Keratinocyte (primary cell): ENCODE measurements around the gene KLHL29. TPM values are rescaled to one million over a fixed set of nuclear protein-coding genes. Genes with fewer than 3 reads are reported as not detected.

Experiments
- DNase-seq: peaks from one replicate; pipeline ENCODE4 v3.0.0-alpha.2; 2011; ENCODE audit warnings: low read depth, missing footprints, low spot score
- FAIRE-seq: peaks from 2 replicates; lab custom pipeline; 2011; peaks lifted over from hg19 to GRCh38; lab: Jason Lieb, UNC
- H2AFZ ChIP-seq: 2 replicates; pipeline ENCODE4 v1.6.0; 2012; ENCODE audit warnings: low read length, control low read depth, inconsistent platforms; ENCODE audit not compliant: control insufficient read depth
- H3K27ac ChIP-seq: 2 replicates; pipeline ENCODE4 v1.5.1; 2011; ENCODE audit warnings: low read length; ENCODE audit not compliant: control insufficient read depth, insufficient read depth
- H3K27me3 ChIP-seq: 3 replicates; pipeline ENCODE4 v1.6.0; 2011; ENCODE audit warnings: low read length; ENCODE audit not compliant: control insufficient read depth, insufficient read depth; ENCODE audit errors: extremely low read depth
- H3K36me3 ChIP-seq, 2 experiments: 2 replicates in 1 of 2; 3 replicates in 1 of 2; pipeline ENCODE4 v1.5.1; 2011; ENCODE audit warnings: low read length in 2 of 2, mild to moderate bottlenecking in 1 of 2; ENCODE audit not compliant: control insufficient read depth in 2 of 2, insufficient read depth in 2 of 2; ENCODE audit errors: extremely low read depth in 1 of 2
- H3K4me1 ChIP-seq: 3 replicates; pipeline ENCODE4 v1.5.1; 2011; ENCODE audit warnings: low read length; ENCODE audit not compliant: control insufficient read depth, insufficient read depth; ENCODE audit errors: extremely low read depth
- H3K4me2 ChIP-seq: 3 replicates; pipeline ENCODE4 v1.6.0; 2011; ENCODE audit warnings: low read depth, low read length; ENCODE audit not compliant: control insufficient read depth, insufficient read depth; ENCODE audit errors: extremely low read depth
- H3K4me3 ChIP-seq, 3 experiments: fragments of 200-600 bp in 1 of 3; sonication (generic) in 1 of 3; 2 replicates in 2 of 3; 3 replicates in 1 of 3; pipeline ENCODE4 v1.5.1; 2011 to 2016; ENCODE audit warnings: low read length in 3 of 3, mild to moderate bottlenecking in 3 of 3, control low read depth in 2 of 3, inconsistent platforms in 1 of 3, low read depth in 1 of 3, mixed read lengths in 1 of 3, mixed run types in 1 of 3, moderate library complexity in 1 of 3; ENCODE audit not compliant: control insufficient read depth in 2 of 3, insufficient read depth in 2 of 3; ENCODE audit errors: extremely low read depth in 1 of 3
- H3K79me2 ChIP-seq: 2 replicates; pipeline ENCODE4 v1.6.0; 2012; ENCODE audit warnings: low read length; ENCODE audit not compliant: control insufficient read depth, insufficient read depth
- H3K9ac ChIP-seq: 3 replicates; pipeline ENCODE4 v1.6.0; 2011; ENCODE audit warnings: low read length; ENCODE audit not compliant: control insufficient read depth, insufficient read depth; ENCODE audit errors: extremely low read depth
- H3K9me1 ChIP-seq: 3 replicates; pipeline ENCODE4 v1.6.0; 2011; ENCODE audit warnings: low read length; ENCODE audit not compliant: control insufficient read depth, insufficient read depth; ENCODE audit errors: extremely low read depth
- H3K9me3 ChIP-seq: 2 replicates; pipeline ENCODE4 v1.5.1; 2012; ENCODE audit warnings: low read depth, low read length; ENCODE audit not compliant: control insufficient read depth
- H4K20me1 ChIP-seq: 3 replicates; pipeline ENCODE4 v1.6.0; 2011; ENCODE audit warnings: low read length; ENCODE audit not compliant: control insufficient read depth, insufficient read depth; ENCODE audit errors: extremely low read depth
- EZH2 ChIP-seq: IDR thresholded peaks from one replicate; pipeline ENCODE4 v1.6.1; 2012; ENCODE audit warnings: inconsistent platforms, mild to moderate bottlenecking, low read length, moderate library complexity
- dilution Hi-C: fragments of 300-500 bp; cut with MboI; formaldehyde crosslinking; loops from one replicate; pipeline ENCODE4 v1.7.0; 2020; ENCODE audit warnings: low sequenced_read_pairs; ENCODE audit not compliant: extremely low pct_ligation_motif_present
- polyA plus RNA-seq, 5 experiments: library from polyadenylated mRNA; depleted of rRNA in 3 of 5; stranded (reverse) in 3 of 5; stranded (forward) in 1 of 5; unstranded in 1 of 5; fragments of >200 nt; gene quantifications; 1 replicate in 1 of 5; 2 replicates in 3 of 5; 3 replicates in 1 of 5; pipeline versions ENCODE4 v1.2.1 to v1.2.3, GENCODE V29; 2011 to 2012; ENCODE audit warnings: missing spikeins in 2 of 5, low read depth in 1 of 5, low replicate concordance in 1 of 5
- TF ChIP-seq, protein P1 (sequence below), 3 experiments: IDR thresholded peaks in 1 of 3; conservative IDR thresholded peaks in 1 of 3; optimal IDR thresholded peaks in 1 of 3; 2 replicates in 2 of 3; 3 replicates in 1 of 3; pipeline versions ENCODE3 to v1.5.1; 2011; ENCODE audit warnings: low read length in 3 of 3, mild to moderate bottlenecking in 3 of 3, moderate library complexity in 2 of 3, control low read depth in 1 of 3, inconsistent platforms in 1 of 3; ENCODE audit not compliant: insufficient read depth in 2 of 3; ENCODE audit errors: extremely low read depth in 1 of 3

KLHL29 gene
- polyA plus RNA-seq, 1 donor (not counting 4 experiments of a cell fraction or from before 2014, with no cell fraction given): 4.7 TPM

DNA sequence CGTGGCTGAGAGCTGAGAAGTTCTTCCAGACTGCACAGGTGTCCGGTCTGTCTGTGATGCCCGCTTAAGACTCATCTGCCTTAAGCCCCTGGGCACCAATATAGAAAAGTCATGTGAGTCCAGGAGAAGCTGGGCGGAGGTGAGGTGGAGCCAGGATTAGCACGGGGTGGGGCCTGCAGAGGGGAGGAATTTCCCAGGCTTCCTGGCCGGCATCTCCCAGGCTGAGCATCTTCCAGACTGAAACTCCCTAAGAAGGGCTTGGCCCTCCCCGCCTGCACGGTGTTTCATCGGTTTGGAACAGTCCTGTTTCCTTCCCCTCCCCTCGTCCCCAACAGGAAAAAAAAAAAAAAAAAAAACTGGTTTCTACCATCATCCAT lies 271.6 kb downstream of the KLHL29 start:
- H3K4me2 ChIP-seq: no peak overlapping the region
- no peaks in the 10 kb centered on the region for H4K20me1 ChIP-seq
- peaks cover 10% of the 10 kb centered on the region for H3K4me1 ChIP-seq
- no peaks in the 10 kb centered on the region for H3K79me2 ChIP-seq
- TF ChIP-seq EZH2: no peak
- TF ChIP-seq, protein P1, sequence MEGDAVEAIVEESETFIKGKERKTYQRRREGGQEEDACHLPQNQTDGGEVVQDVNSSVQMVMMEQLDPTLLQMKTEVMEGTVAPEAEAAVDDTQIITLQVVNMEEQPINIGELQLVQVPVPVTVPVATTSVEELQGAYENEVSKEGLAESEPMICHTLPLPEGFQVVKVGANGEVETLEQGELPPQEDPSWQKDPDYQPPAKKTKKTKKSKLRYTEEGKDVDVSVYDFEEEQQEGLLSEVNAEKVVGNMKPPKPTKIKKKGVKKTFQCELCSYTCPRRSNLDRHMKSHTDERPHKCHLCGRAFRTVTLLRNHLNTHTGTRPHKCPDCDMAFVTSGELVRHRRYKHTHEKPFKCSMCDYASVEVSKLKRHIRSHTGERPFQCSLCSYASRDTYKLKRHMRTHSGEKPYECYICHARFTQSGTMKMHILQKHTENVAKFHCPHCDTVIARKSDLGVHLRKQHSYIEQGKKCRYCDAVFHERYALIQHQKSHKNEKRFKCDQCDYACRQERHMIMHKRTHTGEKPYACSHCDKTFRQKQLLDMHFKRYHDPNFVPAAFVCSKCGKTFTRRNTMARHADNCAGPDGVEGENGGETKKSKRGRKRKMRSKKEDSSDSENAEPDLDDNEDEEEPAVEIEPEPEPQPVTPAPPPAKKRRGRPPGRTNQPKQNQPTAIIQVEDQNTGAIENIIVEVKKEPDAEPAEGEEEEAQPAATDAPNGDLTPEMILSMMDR (optimal IDR thresholded peaks at IDR 0.05 in 1 of 3, IDR thresholded peaks at IDR 0.05 in 1 of 3, conservative IDR thresholded peaks at IDR 0.05 in 1 of 3; ENCODE audit: extremely low read depth in 1 of 3, insufficient read depth in 2 of 3, low read length in 3 of 3): no peak
- H3K9ac ChIP-seq: no peak overlapping the region
- FAIRE-seq (no peak), DNase-seq (no peak)
- no peaks in the 10 kb centered on the region for H3K27me3 ChIP-seq
- no peaks in the 10 kb centered on the region for H3K9me1 ChIP-seq
- no peak overlapping the region for H3K4me3 ChIP-seq
- no peaks in the 10 kb centered on the region for H3K36me3 ChIP-seq
- dilution Hi-C loops: no loop called here
- H3K27ac ChIP-seq: no peak overlapping the region
- H3K9me3 ChIP-seq: no peaks in the 10 kb centered on the region
- no peak overlapping the region for H2AFZ ChIP-seq

- Histone ChIP-seq H3K36me3 (no peaks in the 10 kb centered on the region), H3K4me1 (peaks cover 10% of the 10 kb centered on the region), H3K27ac (no peak overlapping the region), H3K4me2 (no peak overlapping the region), H2AFZ (no peak overlapping the region), H4K20me1 (no peaks in the 10 kb centered on the region), H3K9me1 (no peaks in the 10 kb centered on the region), H3K27me3 (no peaks in the 10 kb centered on the region), H3K4me3 (no peak overlapping the region), H3K79me2 (no peaks in the 10 kb centered on the region), H3K9ac (no peak overlapping the region), H3K9me3 (no peaks in the 10 kb centered on the region)
- FAIRE-seq: no peak
- no peak for DNase-seq
- TF ChIP-seq, protein P1 (optimal IDR thresholded peaks at IDR 0.05 in 1 of 3, IDR thresholded peaks at IDR 0.05 in 1 of 3, conservative IDR thresholded peaks at IDR 0.05 in 1 of 3; ENCODE audit: extremely low read depth in 1 of 3, insufficient read depth in 2 of 3, low read length in 3 of 3): no peak
- no peak for TF ChIP-seq EZH2
- dilution Hi-C loops: no loop called here
Measured at GRCh38 chr2:23657371-23657770, 272.4 kb downstream of the KLHL29 start.
